OCI-LY1 (cell line): ENCODE results near the gene RERE.

Experiments
- H2AFZ ChIP-seq: fragments of 200-600 bp; sonication (generic), shearing (Covaris generic); 2 replicates; pipeline ENCODE4 v1.6.0; 2014; ENCODE audit warnings: antibody characterized with exemption, mild to moderate bottlenecking, low read length
- H3F3A ChIP-seq: fragments of 200-600 bp; sonication (generic), shearing (Covaris generic); 2 replicates; pipeline ENCODE4 v1.6.0; 2014; ENCODE audit warnings: mild to moderate bottlenecking, antibody characterized with exemption, low read length, moderate library complexity; ENCODE audit not compliant: insufficient read depth
- H3K27ac ChIP-seq: fragments of 200-600 bp; sonication (generic); 2 replicates; pipeline ENCODE4 v1.5.1; 2014; ENCODE audit warnings: low read length, mixed run types, mild to moderate bottlenecking, low read depth; ENCODE audit not compliant: poor library complexity, severe bottlenecking
- H3K27me3 ChIP-seq: fragments of 200-600 bp; sonication (generic); 2 replicates; pipeline ENCODE4 v1.6.0; 2014; ENCODE audit warnings: antibody characterized with exemption, mild to moderate bottlenecking, low read length, moderate library complexity; ENCODE audit not compliant: insufficient read depth
- H3K36me3 ChIP-seq: fragments of 200-600 bp; sonication (generic); 2 replicates; pipeline ENCODE4 v1.6.1; 2014; ENCODE audit warnings: mild to moderate bottlenecking, antibody characterized with exemption, low read length, moderate library complexity, mixed read lengths; ENCODE audit not compliant: insufficient read depth
- H3K4me1 ChIP-seq: fragments of 200-600 bp; sonication (generic); 2 replicates; pipeline ENCODE4 v1.5.1; 2014; ENCODE audit warnings: mild to moderate bottlenecking, low read length, moderate library complexity; ENCODE audit not compliant: insufficient read depth, severe bottlenecking
- H3K4me2 ChIP-seq: fragments of 200-600 bp; sonication (generic), shearing (Covaris generic); 2 replicates; pipeline ENCODE4 v1.6.1; 2014; ENCODE audit warnings: low read length
- H3K4me3 ChIP-seq: fragments of 200-600 bp; sonication (generic); 2 replicates; pipeline ENCODE4 v1.5.1; 2014; ENCODE audit warnings: low read length, low read depth, mild to moderate bottlenecking, mixed read lengths; ENCODE audit not compliant: poor library complexity, severe bottlenecking
- H3K79me2 ChIP-seq: fragments of 200-600 bp; shearing (Covaris generic); 2 replicates; pipeline ENCODE4 v1.6.1; 2016; ENCODE audit warnings: mixed run types, low read length, mixed read lengths; ENCODE audit not compliant: insufficient read depth
- H3K9ac ChIP-seq: fragments of 200-600 bp; sonication (generic), shearing (Covaris generic); 2 replicates; pipeline ENCODE4 v1.6.1; 2014; ENCODE audit warnings: mild to moderate bottlenecking, low read length, mixed read lengths
- H3K9me2 ChIP-seq: fragments of 200-600 bp; sonication (generic), shearing (Covaris generic); 2 replicates; pipeline ENCODE4 v1.6.1; 2014; ENCODE audit warnings: low read depth, mild to moderate bottlenecking, low read length, mixed read lengths
- H3K9me3 ChIP-seq: fragments of 200-600 bp; shearing (Covaris generic); 2 replicates; pipeline ENCODE4 v1.6.1; 2014; ENCODE audit warnings: low read length, mixed read lengths
- H4K20me1 ChIP-seq: fragments of 200-600 bp; sonication (generic), shearing (Covaris generic); 2 replicates; pipeline ENCODE4 v1.6.0; 2016; ENCODE audit warnings: mild to moderate bottlenecking, low read length; ENCODE audit not compliant: insufficient read depth
- EZH2 ChIP-seq: fragments of 200-600 bp; sonication (generic), shearing (Covaris generic); IDR thresholded peaks from 2 replicates; pipeline ENCODE4 v1.8.0; 2017; ENCODE audit warnings: borderline replicate concordance, mixed run types, mild to moderate bottlenecking, antibody characterized with exemption, low read length, moderate library complexity, mixed read lengths
- TF ChIP-seq, protein P1 (sequence below): fragments of 200-600 bp; sonication (generic), shearing (Covaris generic); IDR thresholded peaks from 2 replicates; pipeline ENCODE4 v1.5.1; 2017; ENCODE audit warnings: mild to moderate bottlenecking, antibody characterized with exemption, low read length, moderate library complexity, mixed read lengths

The RERE gene

GRCh38 chr1:8373125-8373524 is 444.3 kb downstream of the RERE start:
- Histone ChIP-seq H3K4me1 (no peaks in the 10 kb centered on the region), H3K4me2 (no peak overlapping the region), H3K79me2 (peaks cover 84% of the 10 kb centered on the region)

GRCh38 chr1:8371372-8371991 is 446.0 kb downstream of the RERE start:
- TF ChIP-seq, protein P1, sequence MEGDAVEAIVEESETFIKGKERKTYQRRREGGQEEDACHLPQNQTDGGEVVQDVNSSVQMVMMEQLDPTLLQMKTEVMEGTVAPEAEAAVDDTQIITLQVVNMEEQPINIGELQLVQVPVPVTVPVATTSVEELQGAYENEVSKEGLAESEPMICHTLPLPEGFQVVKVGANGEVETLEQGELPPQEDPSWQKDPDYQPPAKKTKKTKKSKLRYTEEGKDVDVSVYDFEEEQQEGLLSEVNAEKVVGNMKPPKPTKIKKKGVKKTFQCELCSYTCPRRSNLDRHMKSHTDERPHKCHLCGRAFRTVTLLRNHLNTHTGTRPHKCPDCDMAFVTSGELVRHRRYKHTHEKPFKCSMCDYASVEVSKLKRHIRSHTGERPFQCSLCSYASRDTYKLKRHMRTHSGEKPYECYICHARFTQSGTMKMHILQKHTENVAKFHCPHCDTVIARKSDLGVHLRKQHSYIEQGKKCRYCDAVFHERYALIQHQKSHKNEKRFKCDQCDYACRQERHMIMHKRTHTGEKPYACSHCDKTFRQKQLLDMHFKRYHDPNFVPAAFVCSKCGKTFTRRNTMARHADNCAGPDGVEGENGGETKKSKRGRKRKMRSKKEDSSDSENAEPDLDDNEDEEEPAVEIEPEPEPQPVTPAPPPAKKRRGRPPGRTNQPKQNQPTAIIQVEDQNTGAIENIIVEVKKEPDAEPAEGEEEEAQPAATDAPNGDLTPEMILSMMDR, result no peak
- Histone ChIP-seq H3K9ac (no peak overlapping the region), H3K4me2 (no peak overlapping the region)

More at GRCh38 chr1:8373125-8373524, 444.3 kb downstream of the RERE start:
- TF ChIP-seq, protein P1, result no peak
- TF ChIP-seq EZH2, result no peak
- Histone ChIP-seq H3K9me2 (no peaks in the 10 kb centered on the region), H3K9me3 (no peaks in the 10 kb centered on the region), H3K36me3 (peaks cover 76% of the 10 kb centered on the region), H3K27ac (no peak overlapping the region), H3K27me3 (no peaks in the 10 kb centered on the region), H3K9ac (no peak overlapping the region), H4K20me1 (no peaks in the 10 kb centered on the region), H3K4me3 (no peak overlapping the region), H2AFZ (no peak overlapping the region), H3F3A (no peaks in the 10 kb centered on the region)

DNA sequence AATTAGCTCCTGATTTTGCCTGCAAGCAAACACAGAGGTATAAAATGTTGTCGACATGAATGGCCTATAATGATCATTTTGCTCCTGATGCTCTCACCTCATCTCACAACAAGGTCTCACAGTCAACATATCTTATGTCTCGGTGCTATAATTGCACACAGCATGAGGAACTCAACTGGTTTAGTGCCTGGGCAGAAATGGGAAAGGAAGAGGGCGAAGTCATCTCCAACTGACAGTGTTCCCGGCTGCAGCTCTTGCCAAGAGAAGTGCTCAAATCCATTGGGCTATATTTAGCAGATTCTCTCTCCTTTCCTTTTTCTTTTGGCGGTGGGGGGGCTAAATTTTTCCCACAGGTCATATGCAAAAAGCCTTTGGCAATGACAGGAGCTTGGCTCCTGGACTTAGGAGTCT is 446.5 kb downstream of the RERE start:
- no peaks in the 10 kb centered on the region for H4K20me1 ChIP-seq
- TF ChIP-seq, protein P1, result no peak
- TF ChIP-seq EZH2, result no peak
- H3K9me2 ChIP-seq, result no peaks in the 10 kb centered on the region
- H3F3A ChIP-seq, result no peaks in the 10 kb centered on the region
- peaks cover 67% of the 10 kb centered on the region for H3K79me2 ChIP-seq
- no peak overlapping the region for H3K9ac ChIP-seq
- H3K4me1 ChIP-seq, result peaks cover 18% of the 10 kb centered on the region
- peaks cover 77% of the 10 kb centered on the region for H3K36me3 ChIP-seq
- no peak overlapping the region for H2AFZ ChIP-seq
- H3K27me3 ChIP-seq, result no peaks in the 10 kb centered on the region
- H3K4me3 ChIP-seq, result no peak overlapping the region
- no peak overlapping the region for H3K27ac ChIP-seq
- H3K4me2 ChIP-seq, result no peak overlapping the region
- H3K9me3 ChIP-seq, result no peaks in the 10 kb centered on the region

More at GRCh38 chr1:8371372-8371991, 446.0 kb downstream of the RERE start:
- Histone ChIP-seq H4K20me1 (no peaks in the 10 kb centered on the region), H3K79me2 (peaks cover 73% of the 10 kb centered on the region), H3K9me3 (no peaks in the 10 kb centered on the region), H3K36me3 (peaks cover 77% of the 10 kb centered on the region), H3K4me1 (peaks cover 16% of the 10 kb centered on the region), H3K9me2 (no peaks in the 10 kb centered on the region), H3K27me3 (no peaks in the 10 kb centered on the region), H3K4me3 (no peak overlapping the region), H2AFZ (no peak overlapping the region), H3K27ac (no peak overlapping the region), H3F3A (no peaks in the 10 kb centered on the region)
